Esophagus squamous epithelium (tissue), 5 donors: ENCODE data around the gene TMUB1. TPM values are rescaled to one million over a fixed set of nuclear protein-coding genes. Genes with fewer than 3 reads are reported as not detected.

ENCODE experiments used
- DNase-seq: peaks from one replicate; lab custom pipeline; 2025; lab: John Stamatoyannopoulos, UW
- H3K27ac ChIP-seq, 4 donors: fragments of 200-600 bp; sonication (generic); one replicate each; pipeline ENCODE4 v1.5.1; 2016 to 2019; ENCODE audit warnings: mild to moderate bottlenecking in 1 of 4
- H3K27me3 ChIP-seq, 4 donors: fragments of 200-600 bp; sonication (generic); 1 replicate in 3 of 4; 2 replicates in 1 of 4; pipeline versions ENCODE4 v1.5.1 to v1.6.0; 2017 to 2021; ENCODE audit warnings: antibody characterized with exemption in 1 of 4
- H3K36me3 ChIP-seq, 3 donors: fragments of 200-600 bp; sonication (generic); one replicate each; pipeline ENCODE4 v1.5.1; 2016 to 2019
- H3K4me1 ChIP-seq, 3 donors: fragments of 200-600 bp; sonication (generic); one replicate each; pipeline ENCODE4 v1.5.1; 2017 to 2019
- H3K4me3 ChIP-seq, 4 donors: fragments of 200-600 bp; sonication (generic); 1 replicate in 3 of 4; 2 replicates in 1 of 4; pipeline ENCODE4 v1.5.1; 2016 to 2019; ENCODE audit warnings: mild to moderate bottlenecking in 2 of 4, moderate library complexity in 1 of 4
- H3K9me3 ChIP-seq, 3 donors: fragments of 200-600 bp; sonication (generic); one replicate each; pipeline ENCODE4 v1.5.1; 2016 to 2019
- CTCF ChIP-seq, 6 experiments: fragments of 450-650 bp in 4 of 6; fragments of 200-600 bp in 2 of 6; sonication (generic) in 2 of 6; IDR thresholded peaks; one replicate each; pipeline ENCODE4 v1.5.1; 2016 to 2019; ENCODE audit warnings: antibody characterized with exemption in 6 of 6, mild to moderate bottlenecking in 4 of 6, moderate library complexity in 4 of 6
- POLR2A ChIP-seq, 4 donors: fragments of 450-650 bp; IDR thresholded peaks; one replicate each; pipeline ENCODE4 v1.6.1; 2017; ENCODE audit warnings: antibody characterized with exemption in 4 of 4, mild to moderate bottlenecking in 4 of 4, moderate library complexity in 3 of 4
- WGBS, 2 donors: methylation state at CpG; one replicate each; pipeline ENCODE4 v1.1.5; 2018; 5-methylcytosine and 5-hydroxymethylcytosine counted together
- intact Hi-C: fragments of 100-400 bp; cut with DNase I; formaldehyde crosslinking; loops from one replicate; pipeline ENCODE4 v1.15.0; 2022
- total RNA-seq, 4 donors: library from RNA; depleted of rRNA; stranded (reverse); fragments of >200 nt; gene quantifications; one replicate each; pipeline ENCODE4 v1.1.0, GENCODE V29; 2016
- donor health status: DM: yes; HTN: yes; CAD: no.

The TMUB1 gene
- total RNA-seq, 4 donors from 2014 or later = 28.4 to 51.0 (median 35.2) TPM

GRCh38 chr7:151064993-151065392 is 18.3 kb downstream of the TMUB1 start:
- Histone ChIP-seq H3K36me3 (peaks cover 15 to 80% (median 57%) of the 10 kb centered on the region in 3 donors), H3K9me3 (no peaks in the 10 kb centered on the region), H3K4me3 (no peak overlapping the region), H3K27me3 (no peaks in the 10 kb centered on the region), H3K27ac (no peak overlapping the region), H3K4me1 (peaks cover 26 to 42% (median 34%) of the 10 kb centered on the region in 3 donors)
- no peak for DNase-seq
- 81 to 100% methylated on average over 3 to 4 of the region's 6 CpGs for WGBS, 2 donors
- no peak for TF ChIP-seq CTCF (IDR thresholded peaks at IDR 0.05)
- no peak for TF ChIP-seq POLR2A (IDR thresholded peaks at IDR 0.05)
- intact Hi-C loops = no loop called here

- Histone ChIP-seq H3K27ac (no peak overlapping the region), H3K4me1 (peaks cover 26 to 44% (median 36%) of the 10 kb centered on the region in 3 donors), H3K9me3 (no peaks in the 10 kb centered on the region), H3K27me3 (no peaks in the 10 kb centered on the region), H3K36me3 (peaks cover 15 to 75% (median 51%) of the 10 kb centered on the region in 3 donors), H3K4me3 (no peak overlapping the region)
- intact Hi-C loops = no loop called here
- TF ChIP-seq POLR2A (IDR thresholded peaks at IDR 0.05) = no peak
- TF ChIP-seq CTCF (IDR thresholded peaks at IDR 0.05) = no peak
- DNase-seq = no peak
- WGBS, 2 donors = 80 to 91% methylated on average over 1 to 6 of the region's 18 CpGs
Observed at GRCh38 chr7:151064454-151064853, 18.8 kb downstream of the TMUB1 start.

- peak overlapping the region; percentile 47 to 97 (median 84) for H3K27ac ChIP-seq
- DNase-seq = no peak
- peaks cover 34 to 55% (median 47%) of the 10 kb centered on the region in 3 donors for H3K4me1 ChIP-seq
- intact Hi-C loops = no loop called here
- no peaks in the 10 kb centered on the region for H3K27me3 ChIP-seq
- peak overlapping the region in 2 of 4 donors; percentile 23 to 55 for H3K4me3 ChIP-seq
- H3K36me3 ChIP-seq = peaks cover 15 to 62% (median 43%) of the 10 kb centered on the region in 3 donors
- TF ChIP-seq POLR2A (IDR thresholded peaks at IDR 0.05) (no peak), CTCF (IDR thresholded peaks at IDR 0.05) (no peak)
- 33 to 40% methylated on average over 1 to 3 of the region's 11 CpGs for WGBS, 2 donors
- no peaks in the 10 kb centered on the region for H3K9me3 ChIP-seq
Observed at GRCh38 chr7:151063212-151063561, 20.1 kb downstream of the TMUB1 start.

GRCh38 chr7:151062399-151063211 is 20.7 kb downstream of the TMUB1 start:
- H3K27me3 ChIP-seq = no peaks in the 10 kb centered on the region
- peak overlapping the region; percentile 47 to 97 (median 84) for H3K27ac ChIP-seq
- peaks cover 34 to 56% (median 47%) of the 10 kb centered on the region in 3 donors for H3K4me1 ChIP-seq
- WGBS, 2 donors = 65 to 73% methylated on average over 12 of the region's 43 CpGs
- H3K36me3 ChIP-seq = peaks cover 14 to 57% (median 37%) of the 10 kb centered on the region in 3 donors
- no peak for TF ChIP-seq POLR2A (IDR thresholded peaks at IDR 0.05)
- TF ChIP-seq CTCF (IDR thresholded peaks at IDR 0.05) = no peak
- no peaks in the 10 kb centered on the region for H3K9me3 ChIP-seq
- DNase-seq = no peak
- H3K4me3 ChIP-seq = peak overlapping the region in 2 of 4 donors; percentile 23 to 55
- intact Hi-C loops = no loop called here

- TF ChIP-seq CTCF (IDR thresholded peaks at IDR 0.05) = no peak
- DNase-seq = no peak
- WGBS, 2 donors = 69 to 89% methylated on average over 3 to 8 of the region's 11 CpGs
- H3K4me3 ChIP-seq = peak overlapping the region in 2 of 4 donors; percentile 23 to 55
- H3K4me1 ChIP-seq = peaks cover 37 to 60% (median 52%) of the 10 kb centered on the region in 3 donors
- peak overlapping the region in 3 of 4 donors; percentile 72 to 97 (median 96) for H3K27ac ChIP-seq
- H3K9me3 ChIP-seq = no peaks in the 10 kb centered on the region
- intact Hi-C loops = no loop called here
- peaks cover 10 to 51% (median 31%) of the 10 kb centered on the region in 3 donors for H3K36me3 ChIP-seq
- no peaks in the 10 kb centered on the region for H3K27me3 ChIP-seq
Observed at GRCh38 chr7:151062111-151062398, 21.2 kb downstream of the TMUB1 start.
